CD4-positive, alpha-beta T cell treated with Interleukin-15 for 4 hours (primary cell): ENCODE data around the gene EYS.
"Not testable (repeated sequence)": the region's sequence is repeated elsewhere in the genome, so short reads cannot be mapped to it uniquely, and the experiment has no call there.

Experiments
- DNase-seq: peaks from one replicate; pipeline ENCODE4 v3.0.0-alpha.2; 2020; ENCODE audit warnings: low spot score

Gene EYS

GRCh38 chr6:65633501-65633900 lies 73.5 kb downstream of the EYS start:
- no peak for DNase-seq

GRCh38 chr6:65631711-65632110 lies 75.3 kb downstream of the EYS start:
- DNase-seq: no peak

DNA sequence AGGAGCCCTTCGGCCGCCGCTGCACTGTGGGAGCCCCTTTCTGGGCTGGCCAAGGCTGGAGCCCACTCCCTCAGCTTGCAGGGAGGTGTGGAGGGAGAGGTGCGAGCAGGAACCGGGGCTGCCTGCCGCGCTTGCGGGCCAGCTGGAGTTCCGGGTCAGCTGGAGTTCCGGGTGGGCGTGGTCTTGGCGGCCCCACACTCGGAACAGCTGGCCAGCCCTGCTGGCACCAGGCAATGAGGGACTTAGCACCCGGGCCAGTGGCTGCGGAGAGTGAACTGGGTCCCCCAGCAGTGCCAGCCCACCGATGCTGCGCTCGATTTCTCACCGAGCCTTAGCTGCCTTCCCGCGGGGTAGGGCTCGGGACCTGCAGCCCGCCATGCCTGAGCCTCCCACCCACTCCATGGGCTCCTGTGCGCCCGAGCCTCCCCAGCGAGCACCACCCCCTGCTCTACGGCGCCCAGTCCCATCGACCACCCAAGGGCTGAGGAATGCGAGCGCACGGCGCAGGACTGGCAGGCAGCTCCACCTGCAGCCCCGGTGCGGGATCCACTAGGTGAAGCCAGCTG lies 79.5 kb downstream of the EYS start:
- not testable (repeated sequence) for DNase-seq

DNA sequence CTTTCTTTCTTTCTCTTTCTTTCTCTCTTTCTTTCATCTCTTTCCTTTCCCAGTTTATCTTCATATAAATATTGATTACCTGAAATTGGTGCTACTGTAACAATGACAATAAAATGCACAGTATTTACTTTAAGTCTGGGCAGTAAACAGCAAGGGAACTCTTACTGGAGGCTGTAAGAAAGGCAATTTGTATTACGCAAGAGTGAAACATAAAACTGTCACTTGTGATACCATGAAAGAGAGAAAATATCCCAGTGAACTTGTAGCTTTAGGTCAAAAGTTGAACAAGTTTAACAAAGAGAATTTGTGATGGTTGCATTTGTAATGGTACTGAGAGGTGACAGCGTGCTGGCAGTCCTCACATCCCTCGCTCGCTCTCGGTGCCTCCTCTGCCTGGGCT lies 80.0 kb downstream of the EYS start:
- no peak for DNase-seq

DNA sequence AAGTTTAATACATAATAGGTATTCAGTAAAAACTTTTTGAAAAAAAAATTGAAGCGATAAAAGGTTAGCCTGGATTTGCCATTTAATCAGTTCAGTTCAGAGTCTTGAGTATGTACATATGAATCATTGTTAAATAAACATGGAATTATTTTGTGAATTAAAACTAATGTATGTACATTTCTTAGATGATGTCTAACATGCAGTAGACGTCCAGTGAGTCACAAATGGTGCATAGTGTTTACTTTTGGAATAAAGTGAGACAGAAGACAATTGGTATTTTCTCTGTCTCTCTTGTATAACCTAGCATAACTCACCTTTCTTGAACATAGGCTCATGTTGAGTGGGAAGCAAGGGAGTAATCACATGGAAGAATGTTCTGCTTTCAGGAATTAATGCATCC lies 83.5 kb downstream of the EYS start:
- DNase-seq: no peak

- no peak for DNase-seq
Measured at GRCh38 chr6:65610746-65611145, 96.3 kb downstream of the EYS start.

DNA sequence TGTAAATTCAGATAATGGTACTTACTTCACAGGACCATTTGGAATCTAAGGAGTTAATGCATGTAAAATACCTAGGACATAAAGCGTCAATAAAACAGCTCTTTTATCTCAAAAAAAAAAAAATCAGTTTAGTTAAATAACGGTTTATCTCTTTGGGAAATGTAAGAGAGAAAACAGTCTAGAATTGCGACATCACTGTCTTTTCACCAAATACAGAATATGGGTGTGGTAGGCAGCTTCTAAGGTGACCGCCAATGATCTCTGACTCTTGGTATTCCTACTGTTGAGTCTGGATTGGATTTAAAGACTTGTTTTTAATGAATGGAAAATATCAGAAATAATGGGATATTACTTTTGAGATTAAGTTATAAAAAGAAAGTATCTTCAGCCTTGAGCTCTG lies 111.5 kb downstream of the EYS start:
- no peak for DNase-seq

GRCh38 chr6:65570340-65570739 lies 136.7 kb downstream of the EYS start:
- no peak for DNase-seq

DNA sequence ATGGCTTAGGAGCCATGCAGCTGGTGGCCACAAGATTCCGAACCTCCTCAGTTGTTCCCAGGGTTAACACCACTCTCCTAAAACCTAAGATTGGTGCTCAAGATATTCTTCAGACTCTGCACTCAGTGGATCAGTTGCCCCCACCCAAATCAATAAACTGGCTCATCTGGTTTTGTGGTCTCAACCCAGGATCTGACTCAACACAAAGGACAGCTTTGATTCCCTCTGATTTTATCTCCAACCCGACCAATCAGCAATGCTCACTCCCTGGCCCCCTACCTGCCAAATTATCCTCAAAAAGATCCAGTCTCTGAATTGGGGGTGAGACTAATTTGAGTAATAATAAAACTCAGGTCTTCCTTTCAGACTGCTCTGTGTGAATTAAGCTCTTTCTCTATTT lies 137.5 kb downstream of the EYS start:
- DNase-seq: no peak

DNA sequence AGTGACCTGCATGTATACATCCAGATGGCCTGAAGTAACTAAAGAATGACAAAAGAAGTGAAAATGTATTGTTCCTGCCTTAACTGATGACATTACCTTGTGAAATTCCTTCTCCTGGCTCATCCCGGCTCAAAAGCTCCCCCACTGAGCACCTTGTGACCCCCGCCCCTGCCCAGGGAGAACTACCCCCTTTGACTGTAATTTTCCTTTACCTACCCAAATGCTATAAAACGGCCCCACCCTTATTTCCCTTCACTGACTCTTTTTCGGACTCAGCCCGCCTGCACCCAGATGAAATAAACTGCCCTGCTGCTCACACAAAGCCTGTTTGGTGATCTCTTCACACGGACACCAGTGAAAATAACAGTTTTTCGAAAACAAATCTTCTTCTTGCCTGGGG lies 138.0 kb downstream of the EYS start:
- not testable (repeated sequence) for DNase-seq

- DNase-seq: no peak
Measured at GRCh38 chr6:65566117-65566516, 140.9 kb downstream of the EYS start.

GRCh38 chr6:65558071-65558470 lies 149.0 kb downstream of the EYS start:
- DNase-seq: no peak

GRCh38 chr6:65557224-65557623 lies 149.8 kb downstream of the EYS start:
- DNase-seq: no peak

DNA sequence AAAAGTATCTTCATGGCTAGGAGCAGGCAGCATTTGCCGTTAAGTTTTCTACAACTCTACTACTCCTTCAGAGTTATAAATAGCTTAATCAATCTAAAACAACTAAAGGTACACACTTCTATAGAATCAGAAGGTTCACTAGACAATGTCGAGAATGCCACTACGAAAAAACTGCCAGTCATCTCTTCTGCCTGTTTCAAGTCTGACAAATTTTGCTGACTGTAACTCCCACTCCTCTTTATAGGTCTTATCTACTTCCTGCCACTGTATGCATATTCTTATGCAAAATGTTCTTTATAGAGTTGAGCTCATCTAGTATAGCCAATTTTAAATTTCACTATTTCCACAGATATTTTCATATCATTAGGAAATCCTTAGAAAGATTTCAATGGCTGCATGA lies 160.1 kb downstream of the EYS start:
- no peak for DNase-seq

- DNase-seq: no peak
Measured at GRCh38 chr6:65545920-65546319, 161.1 kb downstream of the EYS start.

DNA sequence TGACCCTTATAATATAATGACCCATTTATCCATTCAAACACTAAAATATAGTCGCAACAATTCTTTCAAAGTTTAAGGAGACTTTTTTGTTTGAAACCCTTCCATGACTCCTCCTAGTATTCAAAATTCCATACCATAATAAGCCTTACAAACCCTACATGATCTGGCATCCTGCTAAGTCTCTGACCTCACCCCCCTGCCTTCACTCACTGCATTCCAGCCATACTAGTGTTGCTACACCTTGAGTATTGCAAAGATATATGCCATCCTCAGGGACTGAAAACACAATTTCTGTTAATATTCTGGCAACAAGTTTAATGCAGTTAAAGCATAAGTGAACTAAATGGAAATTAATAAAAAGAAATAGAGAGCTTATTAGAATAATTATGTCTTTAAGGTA lies 168.4 kb downstream of the EYS start:
- no peak for DNase-seq

DNA sequence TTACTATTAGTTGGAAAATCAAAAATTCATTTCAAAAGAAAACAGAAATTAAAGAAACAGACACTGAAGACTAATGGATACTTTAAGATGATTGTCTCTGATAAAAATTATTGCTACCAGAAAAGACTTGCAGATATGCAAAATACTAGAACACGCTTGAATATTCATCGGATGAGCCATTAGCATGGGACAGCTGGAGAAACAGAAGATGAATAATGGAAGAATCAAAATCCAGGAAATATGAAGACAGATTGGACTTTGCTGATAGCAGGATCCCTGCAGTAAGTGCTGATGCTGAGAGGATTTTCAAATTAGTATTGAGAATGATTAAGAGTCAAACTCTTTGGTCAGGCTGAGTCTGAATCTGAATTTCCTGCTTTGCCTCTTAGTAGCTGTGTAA lies 169.4 kb downstream of the EYS start:
- no peak for DNase-seq

GRCh38 chr6:65531533-65531932 lies 175.5 kb downstream of the EYS start:
- no peak for DNase-seq

- no peak for DNase-seq
Measured at GRCh38 chr6:65524232-65524631, 182.8 kb downstream of the EYS start.

DNA sequence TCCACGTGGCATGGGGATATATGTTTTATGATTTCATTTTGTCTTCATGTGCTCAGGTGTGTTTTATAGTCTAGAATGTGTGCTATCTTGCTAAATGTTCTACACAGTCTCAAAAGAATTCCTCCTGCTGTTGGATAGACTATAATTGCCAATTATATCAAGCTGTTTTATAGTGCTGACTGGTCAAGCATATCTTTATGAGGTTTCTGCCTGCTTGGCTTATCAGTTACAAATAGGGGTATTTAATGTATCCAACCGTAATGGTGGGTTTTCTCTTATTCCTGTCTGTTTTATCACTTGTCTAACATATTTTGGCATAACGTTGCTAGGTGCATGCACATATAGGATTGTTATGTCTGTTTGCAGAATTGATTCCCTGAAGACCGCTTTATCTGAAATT lies 201.3 kb downstream of the EYS start:
- no peak for DNase-seq

GRCh38 chr6:65501045-65501444 lies 206.0 kb downstream of the EYS start:
- DNase-seq: no peak

DNA sequence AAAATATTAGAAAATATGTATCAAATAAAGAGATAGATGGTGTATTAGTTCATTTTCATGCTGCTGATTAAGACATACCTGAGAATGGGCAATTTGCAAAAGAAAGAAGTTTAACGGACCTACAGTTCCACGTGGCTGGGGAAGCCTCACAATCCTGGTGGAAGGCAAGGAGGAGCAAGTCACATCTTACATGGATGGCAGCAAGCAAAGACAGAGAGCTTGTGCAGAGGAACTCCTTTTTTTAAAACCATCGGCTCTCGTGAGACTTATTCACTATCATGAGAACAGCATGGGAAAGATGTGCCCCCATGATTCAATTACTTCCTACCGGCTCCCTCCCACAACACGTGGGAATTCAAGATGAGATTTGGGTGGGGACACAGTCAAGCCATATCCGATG lies 223.4 kb downstream of the EYS start:
- DNase-seq: not testable (repeated sequence)

- DNase-seq: no peak
Measured at GRCh38 chr6:65469650-65470049, 237.4 kb downstream of the EYS start.

- DNase-seq: no peak
Measured at GRCh38 chr6:65468307-65468706, 238.7 kb downstream of the EYS start.

DNA sequence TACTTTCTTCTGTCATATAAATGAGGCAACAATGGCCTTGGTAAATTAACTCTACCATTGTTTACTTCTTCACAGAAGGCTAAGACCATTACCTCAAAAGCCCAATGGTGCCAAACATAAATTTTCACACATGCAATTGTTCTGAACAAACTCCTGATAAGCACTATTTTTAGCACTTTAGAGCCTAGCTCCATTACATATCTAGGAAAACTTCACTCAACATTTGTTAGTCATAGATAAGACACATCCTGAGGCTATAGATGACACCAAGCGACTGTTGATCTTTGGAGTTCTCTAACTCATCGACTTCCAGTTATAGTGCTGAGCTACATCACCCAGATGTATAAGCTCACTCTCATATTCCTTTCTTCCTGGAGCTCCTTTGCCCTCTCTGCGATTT lies 245.9 kb downstream of the EYS start:
- no peak for DNase-seq
